Esophagus squamous epithelium (tissue), 5 donors: ENCODE results near the gene SBNO1. TPM values are rescaled to one million over a fixed set of nuclear protein-coding genes. Genes with fewer than 3 reads are reported as not detected.

Experiments
- DNase-seq: peaks from one replicate; lab custom pipeline; 2025; lab: John Stamatoyannopoulos, UW
- H3K27ac ChIP-seq, 4 donors: fragments of 200-600 bp; sonication (generic); one replicate each; pipeline ENCODE4 v1.5.1; 2016 to 2019; ENCODE audit warnings: mild to moderate bottlenecking in 1 of 4
- H3K27me3 ChIP-seq, 4 donors: fragments of 200-600 bp; sonication (generic); 1 replicate in 3 of 4; 2 replicates in 1 of 4; pipeline versions ENCODE4 v1.5.1 to v1.6.0; 2017 to 2021; ENCODE audit warnings: antibody characterized with exemption in 1 of 4
- H3K36me3 ChIP-seq, 3 donors: fragments of 200-600 bp; sonication (generic); one replicate each; pipeline ENCODE4 v1.5.1; 2016 to 2019
- H3K4me1 ChIP-seq, 3 donors: fragments of 200-600 bp; sonication (generic); one replicate each; pipeline ENCODE4 v1.5.1; 2017 to 2019
- H3K4me3 ChIP-seq, 4 donors: fragments of 200-600 bp; sonication (generic); 1 replicate in 3 of 4; 2 replicates in 1 of 4; pipeline ENCODE4 v1.5.1; 2016 to 2019; ENCODE audit warnings: mild to moderate bottlenecking in 2 of 4, moderate library complexity in 1 of 4
- H3K9me3 ChIP-seq, 3 donors: fragments of 200-600 bp; sonication (generic); one replicate each; pipeline ENCODE4 v1.5.1; 2016 to 2019
- CTCF ChIP-seq, 6 experiments: fragments of 450-650 bp in 4 of 6; fragments of 200-600 bp in 2 of 6; sonication (generic) in 2 of 6; IDR thresholded peaks; one replicate each; pipeline ENCODE4 v1.5.1; 2016 to 2019; ENCODE audit warnings: antibody characterized with exemption in 6 of 6, mild to moderate bottlenecking in 4 of 6, moderate library complexity in 4 of 6
- POLR2A ChIP-seq, 4 donors: fragments of 450-650 bp; IDR thresholded peaks; one replicate each; pipeline ENCODE4 v1.6.1; 2017; ENCODE audit warnings: antibody characterized with exemption in 4 of 4, mild to moderate bottlenecking in 4 of 4, moderate library complexity in 3 of 4
- WGBS, 2 donors: methylation state at CpG; one replicate each; pipeline ENCODE4 v1.1.5; 2018; 5-methylcytosine and 5-hydroxymethylcytosine counted together
- intact Hi-C: fragments of 100-400 bp; cut with DNase I; formaldehyde crosslinking; loops from one replicate; pipeline ENCODE4 v1.15.0; 2022
- total RNA-seq, 4 donors: library from RNA; depleted of rRNA; stranded (reverse); fragments of >200 nt; gene quantifications; one replicate each; pipeline ENCODE4 v1.1.0, GENCODE V29; 2016
- donor health status: DM: yes; HTN: yes; CAD: no.

Gene SBNO1
- total RNA-seq, 4 donors from 2014 or later: 16.8 to 26.1 (median 23.0) TPM

- DNase-seq: no peak
- TF ChIP-seq POLR2A (IDR thresholded peaks at IDR 0.05) (no peak), CTCF (IDR thresholded peaks at IDR 0.05) (no peak)
- Histone ChIP-seq H3K36me3 (peaks cover 0 to 41% (median 0%) of the 10 kb centered on the region in 3 donors), H3K27me3 (no peaks in the 10 kb centered on the region), H3K27ac (peak overlapping the region; percentile 90 to 95 (median 94)), H3K9me3 (no peaks in the 10 kb centered on the region), H3K4me1 (peaks cover 14 to 64% (median 26%) of the 10 kb centered on the region in 3 donors), H3K4me3 (peak overlapping the region in 2 of 4 donors; percentile 82 to 84)
- 81 to 85% methylated on average over 7 to 11 of the region's 13 CpGs for WGBS, 2 donors
- intact Hi-C loops: no loop called here
Observed at GRCh38 chr12:123268850-123269249, 95.8 kb downstream of the SBNO1 start.

GRCh38 chr12:123267991-123268843 lies 96.4 kb downstream of the SBNO1 start:
- no peak for DNase-seq
- 48% methylated on average over 7 of the region's 36 CpGs; no CpG with 5 or more reads in 1 of the 2 donors for WGBS, 2 donors

GRCh38 chr12:123267335-123267920 lies 97.2 kb downstream of the SBNO1 start:
- no peak for DNase-seq
- TF ChIP-seq CTCF (IDR thresholded peaks at IDR 0.05) (no peak), POLR2A (IDR thresholded peaks at IDR 0.05) (no peak)
- H3K4me1 ChIP-seq: peaks cover 14 to 66% (median 26%) of the 10 kb centered on the region in 3 donors
- no peaks in the 10 kb centered on the region for H3K27me3 ChIP-seq
- H3K9me3 ChIP-seq: no peaks in the 10 kb centered on the region
- intact Hi-C loops: no loop called here
- H3K4me3 ChIP-seq: no peak overlapping the region
- H3K36me3 ChIP-seq: peaks cover 0 to 55% (median 2%) of the 10 kb centered on the region in 3 donors
- H3K27ac ChIP-seq: peak overlapping the region in 3 of 4 donors; percentile 90 to 95 (median 94)
- WGBS, 2 donors: 80% methylated on average over 1 to 7 of the region's 7 CpGs

More at GRCh38 chr12:123267991-123268843, 96.4 kb downstream of the SBNO1 start:
- Histone ChIP-seq H3K9me3 (no peaks in the 10 kb centered on the region), H3K4me1 (peaks cover 14 to 69% (median 26%) of the 10 kb centered on the region in 3 donors), H3K4me3 (peak overlapping the region in 2 of 4 donors; percentile 11 to 84), H3K27me3 (no peaks in the 10 kb centered on the region), H3K27ac (peak overlapping the region; percentile 3 to 95 (median 92)), H3K36me3 (peaks cover 0 to 47% (median 0%) of the 10 kb centered on the region in 3 donors)
- intact Hi-C loops: no loop called here
- TF ChIP-seq CTCF (IDR thresholded peaks at IDR 0.05) (no peak), POLR2A (IDR thresholded peaks at IDR 0.05) (no peak)

- Histone ChIP-seq H3K27me3 (no peaks in the 10 kb centered on the region), H3K4me3 (no peak overlapping the region), H3K9me3 (no peaks in the 10 kb centered on the region), H3K4me1 (peaks cover 14 to 62% (median 23%) of the 10 kb centered on the region in 3 donors), H3K36me3 (peaks cover 0 to 61% (median 5%) of the 10 kb centered on the region in 3 donors), H3K27ac (no peak overlapping the region)
- TF ChIP-seq CTCF (IDR thresholded peaks at IDR 0.05) (no peak), POLR2A (IDR thresholded peaks at IDR 0.05) (no peak)
- 83 to 93% methylated on average over 6 to 8 of the region's 19 CpGs for WGBS, 2 donors
- DNase-seq: no peak
- intact Hi-C loops: no loop called here
Observed at GRCh38 chr12:123266679-123267277, 97.9 kb downstream of the SBNO1 start.
